ENCODE results near the gene RABAC1.
A peak's percentile ranks its signal among the peaks of the same experiment; 100 is the strongest.
"Not testable (repeated sequence)": the region's sequence is repeated elsewhere in the genome, so short reads cannot be mapped to it uniquely, and the experiment has no call there.

The RABAC1 gene

DNA sequence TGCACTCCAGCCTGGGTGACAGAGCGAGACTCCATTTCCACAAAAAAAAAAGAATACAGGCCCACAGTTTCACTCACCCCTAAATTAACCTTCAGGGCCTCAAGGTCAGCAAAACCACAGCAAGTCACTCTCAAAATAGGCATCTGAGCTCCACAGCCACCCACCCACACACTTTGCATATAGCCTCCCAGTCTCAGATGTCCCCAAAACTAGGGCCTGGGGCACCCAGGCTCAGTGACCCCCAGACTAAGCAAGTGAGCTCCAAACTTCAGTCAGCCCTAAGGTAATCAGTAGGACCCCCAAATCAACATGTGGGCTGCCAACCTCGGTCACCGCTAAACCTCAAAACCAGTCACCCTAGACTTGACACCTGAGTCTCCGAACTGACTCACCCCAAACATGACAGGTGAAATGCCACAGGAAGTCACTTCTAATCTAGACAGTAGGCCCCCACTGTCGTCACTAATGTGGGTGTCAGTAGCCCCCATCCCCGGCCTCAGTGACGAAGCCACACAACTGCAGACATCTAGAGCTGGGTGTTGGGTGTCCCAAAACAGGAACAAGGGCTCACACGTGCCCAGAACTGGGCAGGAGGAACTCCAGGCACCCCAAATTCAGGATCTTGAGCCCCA, 13.9 kb downstream of the RABAC1 start:
- DNase-seq (ENCODE audit: low read depth) = peak; percentile 90

DNA sequence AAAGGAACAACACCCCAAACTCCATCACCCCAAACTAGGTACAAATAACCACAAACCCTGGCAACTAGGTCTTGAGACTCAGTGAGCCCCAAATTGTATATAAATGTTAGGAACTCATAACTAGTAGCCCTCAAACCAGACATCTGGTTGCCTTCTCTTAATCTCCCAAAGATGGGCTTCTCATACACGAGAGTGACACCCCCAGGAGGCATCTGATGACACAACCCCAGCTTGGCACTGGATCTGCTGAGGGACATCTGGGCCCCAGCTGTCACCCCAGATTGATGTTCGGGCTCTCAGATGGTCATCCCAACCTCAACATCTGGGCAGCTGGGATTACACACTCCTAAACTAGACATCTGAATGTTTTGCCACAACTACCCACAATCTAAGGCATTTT, 14.8 kb downstream of the RABAC1 start:
- no peak for DNase-seq (ENCODE audit: low read depth)

DNA sequence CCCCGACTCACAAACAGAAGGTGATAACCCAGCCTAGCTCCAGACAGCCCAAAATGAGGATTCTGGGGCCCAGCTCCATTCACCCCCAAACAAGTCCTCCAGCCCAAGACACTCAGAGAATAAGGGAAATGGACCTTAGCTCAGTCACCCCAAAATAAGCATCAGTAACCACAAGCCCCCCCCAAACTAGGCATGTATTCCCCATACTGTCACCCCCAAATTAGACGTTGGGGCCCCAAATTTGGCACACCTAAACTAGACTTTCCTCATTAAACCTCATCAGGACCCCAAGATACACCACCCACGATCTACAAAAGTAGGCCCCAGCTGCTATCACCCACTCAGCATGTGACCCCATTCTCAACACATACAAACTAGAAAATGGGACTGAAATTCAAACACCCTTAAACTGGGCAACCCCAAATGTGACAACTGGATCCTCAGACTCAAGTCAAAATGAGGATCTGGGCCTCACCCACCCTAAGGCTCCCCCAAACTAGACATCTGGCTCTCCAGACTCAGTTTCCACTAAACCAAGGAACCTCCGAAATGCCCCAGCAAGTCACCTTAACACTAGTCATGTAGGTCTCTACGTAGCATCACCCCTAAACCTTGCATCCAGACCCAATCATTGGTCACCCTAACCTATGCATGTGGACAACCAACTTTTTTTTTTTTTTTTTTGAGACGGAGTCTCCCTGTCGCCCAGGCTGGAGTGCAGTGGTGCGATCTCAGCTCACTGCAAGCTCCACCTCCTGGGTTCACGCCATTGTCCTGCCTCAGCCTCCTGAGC, 17.5 kb downstream of the RABAC1 start:
- DNase-seq (ENCODE audit: low read depth) = no peak

DNA sequence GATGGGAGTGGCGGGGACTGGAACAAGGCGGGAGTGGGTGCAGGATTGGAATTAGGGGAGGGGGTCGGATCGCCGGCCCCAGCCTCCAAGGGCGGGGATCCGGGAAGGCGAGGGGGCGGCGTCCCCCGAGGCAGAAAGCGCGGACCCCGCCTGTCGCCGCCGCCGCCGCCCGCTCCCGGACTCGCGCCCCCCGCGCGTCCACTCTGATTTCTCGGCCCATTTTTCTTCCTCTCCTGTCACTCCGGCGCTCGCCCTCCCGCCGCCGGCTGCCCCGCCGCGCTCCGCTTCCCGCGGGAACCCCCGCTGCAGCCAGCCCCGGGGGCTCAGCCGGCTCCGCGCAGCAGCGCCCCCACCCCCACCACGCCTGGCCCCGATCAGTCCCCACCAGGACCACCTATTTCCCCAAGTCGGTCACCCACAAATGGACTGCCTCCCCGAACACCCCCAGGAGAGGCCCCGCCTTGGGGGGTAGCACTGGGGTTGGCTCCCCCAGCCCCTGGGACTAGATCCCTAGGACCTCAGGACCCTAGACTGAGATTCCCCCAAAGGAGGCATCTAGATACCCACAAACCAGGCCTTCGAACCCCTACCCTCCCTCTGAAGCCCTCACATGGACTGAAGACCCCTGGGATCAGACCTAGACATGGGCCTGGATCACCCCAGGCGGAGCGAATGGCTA, 18.3 kb downstream of the RABAC1 start:
- no peak for DNase-seq (ENCODE audit: low read depth)

DNA sequence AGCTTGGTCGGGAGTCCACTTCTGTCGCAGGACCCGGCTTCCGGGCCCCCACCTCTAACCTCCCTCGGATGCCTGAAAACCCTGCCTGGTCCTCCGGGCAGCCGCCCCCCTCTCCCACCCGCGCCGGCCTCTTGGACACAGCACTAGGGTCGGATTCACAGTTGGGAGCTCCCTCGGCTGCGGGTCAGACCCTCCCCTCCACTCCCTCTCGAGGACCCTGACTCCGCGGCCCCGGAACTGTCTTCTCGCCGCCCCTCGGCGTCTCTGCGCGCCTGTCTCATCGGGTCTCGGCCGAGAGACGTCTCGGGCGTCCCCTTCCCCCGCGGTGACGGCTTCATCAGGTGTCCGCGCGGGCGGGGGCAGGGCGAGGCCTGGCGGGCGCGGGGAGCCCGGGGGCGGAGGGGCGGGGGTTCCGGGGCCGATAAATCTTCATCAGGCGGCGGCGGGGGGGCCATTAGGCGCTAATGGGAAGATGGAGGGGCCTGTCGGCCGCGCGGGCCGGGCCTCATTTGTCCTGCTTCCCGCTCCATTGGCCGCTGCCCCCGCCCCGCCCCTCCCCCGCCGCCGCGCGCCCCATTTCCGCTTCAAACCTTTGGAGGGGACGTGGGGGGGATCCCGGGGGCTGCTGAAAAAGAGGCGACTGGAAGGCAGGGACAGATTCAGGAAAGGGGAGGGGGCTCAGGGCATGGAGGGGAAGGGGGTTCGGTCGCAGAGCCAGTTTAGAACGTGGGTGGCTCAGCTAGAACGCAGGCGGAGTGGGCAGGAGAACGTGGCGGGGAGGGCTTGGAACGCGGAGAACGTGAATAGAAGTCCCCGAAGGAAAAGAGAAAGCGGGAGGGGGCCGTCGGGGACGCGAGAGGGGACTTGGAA, 19.0 kb downstream of the RABAC1 start:
- peak; percentile 60 for DNase-seq (ENCODE audit: low read depth)

DNA sequence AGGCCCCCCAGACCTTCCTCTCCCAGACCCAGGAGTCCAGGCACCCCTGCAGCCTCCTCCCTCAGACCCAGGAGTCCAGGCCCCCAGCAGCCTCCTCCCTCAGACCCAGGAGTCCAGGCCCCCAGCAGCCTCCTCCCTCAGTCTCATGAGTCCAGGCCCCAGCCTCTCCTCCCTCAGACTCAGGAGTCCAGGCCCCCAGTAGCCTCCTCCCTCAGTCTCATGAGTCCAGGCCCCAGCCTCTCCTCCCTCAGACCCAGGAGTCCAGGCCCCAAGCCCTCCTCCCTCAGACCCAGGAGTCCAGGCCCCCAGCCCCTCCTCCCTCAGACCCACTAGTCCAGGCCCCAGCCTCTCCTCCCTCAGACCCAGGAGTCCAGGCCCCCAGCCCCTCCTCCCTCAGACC, 19.9 kb downstream of the RABAC1 start:
- DNase-seq (ENCODE audit: low read depth) = not testable (repeated sequence)

DNA sequence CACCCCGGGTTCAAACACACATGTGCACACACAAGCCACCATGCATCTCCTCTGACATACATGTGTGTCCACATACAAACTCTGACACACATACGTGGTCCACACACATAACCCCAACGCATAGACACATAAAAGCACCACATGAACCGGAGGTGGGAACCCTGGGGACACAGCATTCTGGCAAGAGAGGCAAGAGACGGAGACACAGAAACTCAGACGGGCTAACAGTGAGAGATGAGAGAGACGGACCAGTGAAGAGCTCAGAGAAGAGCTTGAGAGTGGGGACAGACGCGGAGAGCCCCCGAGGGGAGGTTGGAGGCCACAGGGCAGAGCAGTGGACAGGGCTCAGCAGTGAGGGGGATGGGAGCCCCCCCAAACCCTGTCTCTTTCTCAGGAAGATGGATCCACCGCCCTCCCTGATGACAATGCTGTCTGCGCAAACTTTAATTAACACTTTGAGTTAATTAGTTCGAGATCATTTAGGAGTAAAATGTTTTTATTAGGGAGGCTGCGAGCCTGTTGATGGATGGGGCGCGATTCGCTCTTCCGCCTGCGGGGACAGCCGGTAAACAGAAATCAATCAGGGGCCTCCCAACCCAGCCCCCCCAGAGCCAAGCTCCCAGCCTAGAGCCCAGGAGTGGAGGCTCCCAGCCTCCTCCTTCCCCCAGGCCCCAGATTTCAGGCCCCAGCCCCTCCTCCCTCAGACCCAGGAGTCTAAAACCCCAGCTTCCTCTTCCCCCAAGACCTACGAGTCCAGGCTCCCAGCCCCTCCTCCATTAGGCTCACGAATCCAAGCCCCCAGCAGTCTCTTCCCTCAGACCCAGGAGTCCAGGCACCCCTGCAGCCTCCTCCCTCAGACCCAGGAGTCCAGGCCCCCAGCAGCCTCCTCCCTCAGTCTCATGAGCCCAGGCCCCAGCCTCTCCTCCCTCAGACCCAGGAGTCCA, 21.3 kb downstream of the RABAC1 start:
- DNase-seq (ENCODE audit: low read depth) = no peak

DNA sequence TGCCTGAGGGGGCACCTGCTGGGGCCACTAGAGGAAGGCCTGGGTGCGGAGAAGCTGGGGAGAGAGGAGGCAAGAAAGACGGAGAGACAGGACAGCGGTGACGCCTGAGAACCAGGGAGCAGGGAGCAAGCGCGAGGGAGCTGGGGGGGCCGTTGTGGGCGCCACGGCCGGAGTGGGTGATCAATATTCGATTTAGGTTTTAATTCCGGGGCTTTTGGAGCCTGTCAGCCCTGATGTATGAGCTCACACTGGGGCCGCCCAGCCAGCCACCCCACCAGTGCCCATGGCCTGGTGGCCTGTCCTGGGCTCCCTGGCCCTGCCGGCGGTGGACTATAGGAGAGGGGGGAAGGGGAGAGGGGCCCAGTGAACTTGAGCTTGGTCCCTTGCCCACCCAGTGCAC, 22.2 kb downstream of the RABAC1 start:
- DNase-seq (ENCODE audit: low read depth) = no peak

DNA sequence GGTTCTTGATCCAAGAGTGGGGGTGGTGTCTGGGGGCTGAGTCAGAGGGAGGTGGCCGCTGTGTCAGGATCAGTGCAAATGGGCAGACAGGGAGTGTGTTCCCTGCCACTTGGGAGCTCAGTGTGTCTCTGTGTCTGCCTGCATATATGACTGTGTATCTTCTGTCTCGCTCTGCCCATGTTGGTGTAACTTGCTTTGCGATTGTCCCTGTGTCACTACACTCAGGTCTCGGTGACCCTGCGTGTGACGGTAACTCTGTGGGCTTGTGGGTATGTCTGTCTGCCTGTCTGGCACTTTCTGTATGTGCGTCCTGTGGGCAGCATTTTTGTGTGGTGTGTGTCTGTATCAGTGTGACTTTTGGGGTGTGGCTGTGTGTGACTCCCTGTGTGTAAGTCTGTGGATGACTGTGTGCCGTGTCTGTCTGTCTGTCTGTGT, 22.7 kb downstream of the RABAC1 start:
- DNase-seq (ENCODE audit: low read depth) = no peak

DNA sequence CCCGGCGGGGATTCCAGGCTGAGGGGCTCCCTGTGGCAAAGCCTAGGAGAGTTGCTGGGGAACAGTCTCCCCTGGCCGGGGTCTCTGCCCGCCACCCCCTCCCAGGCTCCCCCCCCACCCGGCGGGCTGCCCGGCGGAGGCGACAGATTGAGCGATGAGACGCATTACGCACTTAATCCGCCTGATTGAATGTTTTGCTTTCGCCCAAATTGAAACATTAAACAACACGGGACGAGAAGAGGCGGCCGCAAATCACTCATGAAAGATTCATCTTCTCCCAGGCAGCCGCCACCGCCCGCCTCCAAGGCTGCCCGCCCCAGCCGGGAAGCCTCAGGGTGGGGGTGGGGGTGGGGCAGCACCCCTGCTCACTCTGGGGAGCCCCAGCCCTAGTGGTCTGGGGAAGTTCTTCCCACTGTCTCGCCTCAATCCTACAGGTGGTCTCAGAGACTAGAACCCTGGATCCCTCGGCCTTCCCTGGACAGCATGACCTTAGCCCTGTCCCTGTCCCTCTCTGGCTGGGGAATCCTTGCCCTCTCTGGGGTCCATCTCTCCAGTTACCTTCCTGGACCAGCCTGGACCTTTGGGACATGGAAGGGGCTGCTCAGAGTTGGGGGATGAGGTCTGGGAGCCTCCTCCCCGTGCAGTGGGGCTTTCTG, 23.2 kb downstream of the RABAC1 start:
- no peak for DNase-seq (ENCODE audit: low read depth)

DNA sequence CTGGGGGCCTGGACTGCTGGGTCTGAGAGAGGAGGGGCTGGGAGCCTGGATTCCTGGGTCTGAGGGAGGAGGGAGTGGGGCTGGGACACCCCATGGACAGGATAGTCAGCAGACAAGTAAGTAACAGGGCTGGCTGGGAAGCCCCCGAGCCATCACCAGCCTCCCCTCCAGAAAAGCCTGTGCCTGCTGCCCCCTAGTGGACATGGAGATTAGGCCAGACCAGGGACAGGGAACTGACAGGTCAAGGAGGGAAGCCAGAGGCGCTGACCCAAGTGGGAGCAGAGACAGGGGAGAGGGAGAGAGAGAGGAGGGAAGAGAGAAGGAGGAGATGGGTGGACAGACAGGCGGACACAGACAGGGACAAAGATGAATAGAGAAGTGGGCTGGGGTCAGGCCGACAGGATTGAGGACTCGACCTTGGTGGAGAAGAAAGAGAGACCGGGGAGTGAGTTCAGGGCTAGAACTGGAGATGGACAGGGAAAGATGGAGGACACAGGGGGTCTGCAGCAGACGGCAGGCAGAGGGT, 24.2 kb downstream of the RABAC1 start:
- DNase-seq (ENCODE audit: low read depth) = peak; percentile 68

DNA sequence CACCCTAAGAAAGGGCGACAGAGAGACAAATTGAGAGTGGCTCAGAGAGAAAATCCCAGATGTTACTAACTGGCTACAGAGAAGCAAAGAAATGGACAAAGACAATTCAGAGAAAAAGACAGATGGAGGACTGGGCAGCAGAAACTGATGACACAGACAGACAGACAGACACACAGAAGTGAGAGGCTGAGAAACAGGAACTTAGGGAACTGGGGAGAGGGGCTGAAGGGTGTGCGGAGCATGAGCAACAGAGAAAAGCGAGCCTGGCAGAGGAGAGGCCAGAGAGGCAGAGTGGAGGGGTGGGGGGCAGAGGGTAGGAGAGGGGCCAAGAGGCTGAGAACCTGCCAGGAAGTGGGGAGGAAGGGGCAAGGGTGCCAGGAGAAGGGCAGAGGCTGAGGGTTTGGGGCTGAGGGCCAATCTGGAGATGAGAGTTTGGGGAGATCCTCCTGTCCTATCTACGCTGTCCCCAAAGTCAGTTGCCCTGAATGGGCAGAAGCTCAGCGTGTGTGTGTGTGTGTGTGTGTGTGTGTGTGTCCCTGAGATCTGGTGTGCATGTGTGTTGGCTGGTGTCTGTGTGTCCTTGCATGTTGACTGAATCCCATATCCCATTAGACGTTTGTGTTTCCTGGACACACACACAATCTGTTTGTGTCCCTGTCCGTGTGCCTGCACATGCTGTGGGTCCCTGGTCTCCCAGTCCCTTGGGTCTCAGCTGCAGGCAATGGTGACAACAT, 25.3 kb downstream of the RABAC1 start:
- DNase-seq (ENCODE audit: low read depth) = no peak

DNA sequence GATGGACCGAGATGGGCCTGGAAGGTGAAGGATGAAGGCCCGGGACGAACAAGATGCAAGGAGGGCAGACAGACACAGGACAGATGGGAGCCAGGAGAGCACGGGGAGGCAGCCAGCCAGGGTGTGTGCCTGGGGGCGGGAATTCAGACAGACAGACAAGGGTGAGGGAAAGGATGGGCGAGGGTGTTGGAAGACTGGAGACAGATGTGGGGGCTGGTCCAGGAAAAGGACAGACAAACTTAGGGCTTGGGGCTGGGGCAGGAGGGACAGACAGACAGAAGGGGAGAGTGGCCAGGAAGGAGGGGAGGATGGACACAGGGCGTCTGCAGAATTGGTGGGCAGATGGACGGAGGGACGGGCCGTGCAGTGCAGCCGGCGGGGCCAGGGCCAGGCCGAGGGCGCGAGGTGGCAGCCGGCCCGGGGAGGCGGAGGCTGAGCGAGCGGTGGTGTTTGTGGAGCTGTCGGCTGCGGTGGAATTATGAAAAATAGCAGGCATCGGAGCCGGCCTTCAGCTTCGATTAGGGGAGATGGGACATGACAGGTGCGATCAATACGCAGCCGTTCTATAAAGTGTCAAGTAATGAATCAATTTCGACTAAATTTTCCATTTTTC, 26.3 kb downstream of the RABAC1 start:
- no peak for DNase-seq (ENCODE audit: low read depth)

DNA sequence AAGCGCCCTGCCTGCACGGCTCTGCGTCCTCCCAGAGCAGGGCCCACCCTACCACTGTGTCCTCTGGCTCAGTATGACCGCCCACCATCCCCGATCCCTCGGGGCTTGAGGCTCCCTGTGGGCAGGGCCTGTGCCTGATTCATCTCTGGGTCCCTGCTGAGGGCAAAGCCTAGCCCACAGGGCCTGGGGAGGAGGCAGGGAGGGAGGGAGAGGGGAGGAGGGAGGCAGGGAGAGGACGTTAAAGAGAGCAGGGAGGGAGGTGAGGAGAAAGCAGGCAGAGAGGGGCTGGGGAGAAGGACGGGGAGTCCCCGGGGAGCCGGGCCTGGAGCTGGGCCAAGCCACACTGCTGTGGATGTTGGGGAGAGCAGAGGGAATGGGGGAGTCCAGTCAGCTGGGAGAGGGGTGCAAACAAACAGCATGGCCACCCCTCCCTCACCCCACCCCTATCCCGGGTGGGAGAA, 26.8 kb downstream of the RABAC1 start:
- DNase-seq (ENCODE audit: low read depth) = no peak

DNA sequence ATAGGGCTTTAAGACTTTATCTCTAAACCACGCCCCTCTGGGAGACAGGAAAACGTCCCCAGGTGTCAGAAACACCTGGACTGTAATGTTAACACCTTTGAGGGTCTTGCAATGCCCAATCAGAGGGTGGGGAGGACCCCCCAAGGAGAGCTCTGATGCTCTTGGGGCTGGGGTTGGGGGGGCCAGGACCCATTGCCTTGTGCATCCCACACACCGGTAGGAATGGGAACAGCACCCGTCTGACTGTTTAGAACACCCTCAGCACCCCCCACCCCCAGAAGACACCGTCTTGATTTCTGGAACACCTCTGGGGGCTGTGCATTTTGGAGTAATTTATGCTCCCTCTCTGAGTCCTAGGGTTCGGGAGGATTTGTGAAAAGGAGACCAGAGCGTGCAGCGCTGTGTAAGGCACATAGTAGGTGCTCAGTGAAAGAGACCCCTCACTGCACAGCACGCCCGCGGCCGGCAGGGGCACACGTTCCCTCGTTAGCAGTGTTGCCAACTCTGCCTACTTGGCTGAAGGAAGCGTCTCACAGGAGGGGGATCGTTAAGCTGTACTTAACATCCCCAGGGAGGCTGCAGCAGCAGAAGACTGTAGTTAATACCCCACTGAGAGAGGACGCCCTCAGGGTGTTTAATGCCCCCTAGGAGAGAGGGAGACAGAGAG, 28.1 kb downstream of the RABAC1 start:
- DNase-seq (ENCODE audit: low read depth) = no peak

DNA sequence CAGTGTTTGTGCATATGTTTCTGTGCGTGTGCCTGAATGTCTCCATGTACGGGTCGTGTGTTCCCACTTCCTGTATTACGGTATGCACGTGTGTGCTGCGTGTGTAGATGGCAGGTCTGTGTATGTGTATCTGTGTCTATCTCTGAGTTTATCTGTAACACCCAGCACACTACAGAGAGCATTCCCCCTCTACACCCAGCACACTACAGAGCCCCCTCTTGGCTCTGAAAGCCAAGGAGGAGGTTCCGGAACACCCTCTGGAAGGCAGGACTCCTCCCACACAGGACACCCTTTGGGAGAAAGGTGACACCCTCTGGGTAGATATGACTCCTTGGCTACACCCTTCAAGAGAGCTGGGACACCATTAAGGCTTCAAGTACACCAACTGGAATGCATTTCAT, 28.8 kb downstream of the RABAC1 start:
- DNase-seq (ENCODE audit: low read depth) = no peak

DNA sequence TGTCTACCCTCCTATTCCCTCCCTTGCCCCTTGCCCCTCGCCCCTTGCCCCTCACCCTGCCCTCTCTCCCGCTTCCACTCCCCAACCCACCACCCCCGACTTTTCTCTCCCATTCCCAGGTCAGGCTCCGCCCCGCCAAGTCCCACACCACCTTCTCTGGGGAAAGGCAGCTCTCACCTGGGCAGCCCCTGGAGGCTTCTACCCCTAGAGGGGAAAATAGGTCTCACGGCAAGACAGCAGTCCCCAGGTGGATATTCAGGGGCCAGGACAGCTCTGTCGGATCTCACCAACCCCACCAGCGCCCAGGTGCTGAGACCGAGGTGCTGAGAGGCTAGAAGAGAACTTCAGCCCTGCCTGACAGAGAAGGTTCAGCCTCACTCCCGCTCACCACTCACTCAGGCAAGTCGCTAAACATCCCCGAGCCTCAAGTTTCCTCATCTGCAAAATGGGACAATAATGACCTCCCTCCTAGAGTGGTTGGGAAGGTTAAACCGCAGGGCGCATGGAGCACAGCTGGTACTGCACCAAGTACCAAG, 29.5 kb downstream of the RABAC1 start:
- no peak for DNase-seq (ENCODE audit: low read depth)
